IMR-90 (cell line): ENCODE results near the gene SLC66A3. TPM values are rescaled to one million over a fixed set of nuclear protein-coding genes. Genes with fewer than 3 reads are reported as not detected.

ENCODE experiments used
- polyA plus RNA-seq, 3 experiments: library from polyadenylated mRNA; depleted of rRNA; stranded (reverse); fragments of >200 nt; gene quantifications; 2 replicates each; pipeline ENCODE4 v1.2.3, GENCODE V29; 2012; ENCODE audit warnings: low replicate concordance in 1 of 3
- total RNA-seq: library from RNA; depleted of rRNA; stranded (reverse); fragments of >200 nt; gene quantifications from 2 replicates; pipeline ENCODE4 v1.2.3, GENCODE V29; 2012
- TF ChIP-seq, protein P1 (sequence below): conservative IDR thresholded peaks from 2 replicates; pipeline ENCODE4 v1.5.1; 2012; ENCODE audit warnings: mild to moderate bottlenecking, low read depth, low read length, improper control_type of control experiment

SLC66A3 gene
- total and polyA plus RNA-seq, 2 of the 4 experiments (the other 2 are of a cell fraction), result 18.1 to 25.2 TPM

DNA sequence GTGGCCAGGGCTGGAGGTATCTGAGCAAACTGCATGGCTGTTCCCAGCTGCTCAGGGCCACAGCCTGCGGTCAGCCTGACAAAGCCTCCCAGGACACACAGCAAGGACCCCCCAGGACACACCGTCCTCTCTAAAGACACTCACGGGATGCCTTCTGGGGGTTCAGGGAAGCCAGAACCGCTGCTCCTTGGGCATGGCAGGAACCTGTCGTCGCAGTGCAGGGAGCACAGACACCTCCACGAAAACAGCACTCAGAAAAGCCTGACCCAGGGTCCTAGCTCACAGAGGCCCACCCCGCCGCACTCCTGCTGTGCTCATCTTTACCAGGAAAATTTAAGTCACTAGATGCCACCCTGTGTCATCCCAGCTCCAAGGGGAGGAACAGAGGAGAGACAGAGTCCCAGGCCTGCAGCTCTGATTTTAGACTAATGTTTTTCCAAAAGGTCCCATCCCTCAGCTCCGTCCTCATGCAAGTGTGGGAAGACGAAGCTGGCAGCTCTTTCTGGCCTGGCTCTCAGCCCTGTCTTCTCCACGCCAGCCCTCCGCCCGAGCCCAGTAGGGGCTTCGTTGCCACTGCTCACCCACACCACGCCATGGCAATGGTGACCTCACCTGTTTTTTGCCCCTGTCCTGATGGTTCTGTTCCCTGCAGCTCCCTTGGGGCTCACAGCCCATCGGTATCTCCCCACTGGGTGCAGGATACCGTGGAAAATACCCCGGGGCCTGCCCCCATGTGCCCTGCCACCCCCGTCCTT is 23.9 kb upstream of the SLC66A3 start (continued):
- TF ChIP-seq, protein P1, sequence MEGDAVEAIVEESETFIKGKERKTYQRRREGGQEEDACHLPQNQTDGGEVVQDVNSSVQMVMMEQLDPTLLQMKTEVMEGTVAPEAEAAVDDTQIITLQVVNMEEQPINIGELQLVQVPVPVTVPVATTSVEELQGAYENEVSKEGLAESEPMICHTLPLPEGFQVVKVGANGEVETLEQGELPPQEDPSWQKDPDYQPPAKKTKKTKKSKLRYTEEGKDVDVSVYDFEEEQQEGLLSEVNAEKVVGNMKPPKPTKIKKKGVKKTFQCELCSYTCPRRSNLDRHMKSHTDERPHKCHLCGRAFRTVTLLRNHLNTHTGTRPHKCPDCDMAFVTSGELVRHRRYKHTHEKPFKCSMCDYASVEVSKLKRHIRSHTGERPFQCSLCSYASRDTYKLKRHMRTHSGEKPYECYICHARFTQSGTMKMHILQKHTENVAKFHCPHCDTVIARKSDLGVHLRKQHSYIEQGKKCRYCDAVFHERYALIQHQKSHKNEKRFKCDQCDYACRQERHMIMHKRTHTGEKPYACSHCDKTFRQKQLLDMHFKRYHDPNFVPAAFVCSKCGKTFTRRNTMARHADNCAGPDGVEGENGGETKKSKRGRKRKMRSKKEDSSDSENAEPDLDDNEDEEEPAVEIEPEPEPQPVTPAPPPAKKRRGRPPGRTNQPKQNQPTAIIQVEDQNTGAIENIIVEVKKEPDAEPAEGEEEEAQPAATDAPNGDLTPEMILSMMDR, result no peak
